Fibroblast of villous mesenchyme (primary cell): ENCODE data around the gene NUP85. TPM values are rescaled to one million over a fixed set of nuclear protein-coding genes. Genes with fewer than 3 reads are reported as not detected.
A peak's percentile ranks its signal among the peaks of the same experiment; 100 is the strongest.

Experiments used
- DNase-seq: peaks from one replicate; pipeline ENCODE4 v3.0.0-alpha.2; 2010; ENCODE audit warnings: low read depth
- H3K4me3 ChIP-seq: 2 replicates; pipeline ENCODE4 v1.5.1; 2011; ENCODE audit warnings: low read depth, mild to moderate bottlenecking, low read length
- total RNA-seq: library from RNA; depleted of rRNA; stranded (reverse); fragments of >200 nt; gene quantifications from 2 replicates; pipeline ENCODE4 v1.2.3, GENCODE V29; 2012
- TF ChIP-seq, protein P1 (sequence below): IDR thresholded peaks from 2 replicates; pipeline ENCODE4 v1.5.1; 2012; ENCODE audit warnings: low read depth, mild to moderate bottlenecking, low read length; ENCODE audit not compliant: insufficient read depth

The NUP85 gene
- total RNA-seq, 1 donor: 31.1 TPM

DNA sequence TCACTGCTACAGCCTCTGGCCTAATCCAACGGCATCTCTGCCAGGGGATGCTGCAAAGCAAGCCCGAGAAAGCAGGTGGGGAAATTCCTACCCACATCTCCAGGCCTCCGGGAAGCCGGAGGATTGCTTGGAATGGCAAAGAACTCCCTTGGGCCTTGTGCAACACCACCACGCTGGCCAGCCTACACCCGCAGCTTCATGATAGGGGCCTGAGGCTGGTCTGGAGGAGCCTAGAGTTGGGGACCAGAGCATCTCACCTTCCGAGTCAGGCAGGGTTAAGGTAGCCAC is 35.6 kb downstream of the NUP85 start:
- TF ChIP-seq, protein P1, sequence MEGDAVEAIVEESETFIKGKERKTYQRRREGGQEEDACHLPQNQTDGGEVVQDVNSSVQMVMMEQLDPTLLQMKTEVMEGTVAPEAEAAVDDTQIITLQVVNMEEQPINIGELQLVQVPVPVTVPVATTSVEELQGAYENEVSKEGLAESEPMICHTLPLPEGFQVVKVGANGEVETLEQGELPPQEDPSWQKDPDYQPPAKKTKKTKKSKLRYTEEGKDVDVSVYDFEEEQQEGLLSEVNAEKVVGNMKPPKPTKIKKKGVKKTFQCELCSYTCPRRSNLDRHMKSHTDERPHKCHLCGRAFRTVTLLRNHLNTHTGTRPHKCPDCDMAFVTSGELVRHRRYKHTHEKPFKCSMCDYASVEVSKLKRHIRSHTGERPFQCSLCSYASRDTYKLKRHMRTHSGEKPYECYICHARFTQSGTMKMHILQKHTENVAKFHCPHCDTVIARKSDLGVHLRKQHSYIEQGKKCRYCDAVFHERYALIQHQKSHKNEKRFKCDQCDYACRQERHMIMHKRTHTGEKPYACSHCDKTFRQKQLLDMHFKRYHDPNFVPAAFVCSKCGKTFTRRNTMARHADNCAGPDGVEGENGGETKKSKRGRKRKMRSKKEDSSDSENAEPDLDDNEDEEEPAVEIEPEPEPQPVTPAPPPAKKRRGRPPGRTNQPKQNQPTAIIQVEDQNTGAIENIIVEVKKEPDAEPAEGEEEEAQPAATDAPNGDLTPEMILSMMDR: no peak
- DNase-seq: peak; percentile 25
- no peak overlapping the region for H3K4me3 ChIP-seq

DNA sequence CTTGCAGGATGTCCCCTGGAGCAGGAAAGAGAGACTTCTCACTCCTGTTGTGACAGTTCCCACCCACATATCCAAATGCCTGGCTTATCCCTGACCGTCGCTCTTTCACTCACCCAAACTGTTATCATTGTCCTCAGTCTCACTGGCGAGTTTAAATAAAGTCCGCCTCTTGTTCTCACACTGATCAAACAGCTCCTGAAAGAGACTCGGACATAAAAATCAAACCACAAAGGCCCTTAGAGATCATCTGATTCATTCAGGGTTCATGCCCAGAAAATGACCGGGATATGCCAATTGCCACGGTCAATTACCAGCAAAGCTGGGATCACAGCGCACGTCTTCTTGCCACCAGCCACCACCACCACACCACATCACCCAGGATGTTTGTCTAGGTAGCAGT is 36.0 kb downstream of the NUP85 start:
- DNase-seq: no peak
- no peak overlapping the region for H3K4me3 ChIP-seq
- TF ChIP-seq, protein P1: no peak

DNA sequence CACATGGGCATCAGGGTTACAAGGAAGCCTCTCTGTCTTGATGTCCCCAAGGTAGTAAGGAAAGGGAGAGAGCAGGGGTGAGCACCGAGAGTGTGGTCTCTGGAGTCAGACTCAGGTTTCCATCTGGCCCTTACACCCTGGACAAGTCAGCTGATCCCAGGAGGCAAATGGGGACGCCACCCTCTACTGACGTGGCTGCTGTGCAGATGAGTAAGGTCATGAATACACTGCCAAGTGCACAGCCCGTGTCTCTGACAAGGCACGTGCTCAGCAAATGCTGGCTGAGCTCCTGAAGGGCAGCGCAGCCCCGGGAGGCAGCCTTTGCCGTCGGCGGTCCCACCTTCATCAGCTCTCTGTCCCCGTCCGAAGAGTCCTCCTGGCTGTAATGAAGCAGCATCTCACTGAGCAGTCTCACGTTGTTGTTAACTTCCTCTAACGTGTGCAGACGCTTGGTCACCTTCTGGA is 36.5 kb downstream of the NUP85 start:
- peak; percentile 39 for DNase-seq
- no peak overlapping the region for H3K4me3 ChIP-seq
- TF ChIP-seq, protein P1: no peak

DNA sequence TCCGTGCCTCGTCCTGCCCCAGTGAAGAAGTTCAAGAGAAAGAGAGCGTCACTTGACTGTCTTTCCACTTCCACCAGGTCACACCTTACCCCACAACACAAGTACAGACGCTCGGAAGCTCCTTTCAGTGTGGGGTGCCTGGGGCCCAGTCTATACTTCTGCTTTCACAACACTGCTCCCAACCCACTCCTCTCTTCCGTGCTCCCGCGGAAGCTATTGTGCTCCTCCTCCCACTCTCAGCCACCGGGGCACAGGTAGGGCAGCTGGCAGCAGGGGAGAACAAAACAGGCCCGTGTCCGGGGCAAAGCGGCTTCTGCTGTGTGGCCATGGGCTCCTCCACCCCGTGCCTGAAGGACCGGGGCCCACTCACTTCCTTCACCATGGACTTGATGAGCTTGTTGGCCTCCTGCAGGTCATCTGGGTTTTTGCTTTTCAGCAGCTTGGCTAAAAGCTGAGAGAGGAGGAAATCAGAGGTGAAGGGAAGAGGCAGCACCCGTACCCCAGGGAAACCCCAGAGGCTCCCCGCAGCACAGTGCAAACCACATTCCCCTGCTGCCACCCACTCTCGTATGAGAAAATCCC is 37.1 kb downstream of the NUP85 start:
- H3K4me3 ChIP-seq: no peak overlapping the region
- DNase-seq: no peak
- TF ChIP-seq, protein P1: no peak

DNA sequence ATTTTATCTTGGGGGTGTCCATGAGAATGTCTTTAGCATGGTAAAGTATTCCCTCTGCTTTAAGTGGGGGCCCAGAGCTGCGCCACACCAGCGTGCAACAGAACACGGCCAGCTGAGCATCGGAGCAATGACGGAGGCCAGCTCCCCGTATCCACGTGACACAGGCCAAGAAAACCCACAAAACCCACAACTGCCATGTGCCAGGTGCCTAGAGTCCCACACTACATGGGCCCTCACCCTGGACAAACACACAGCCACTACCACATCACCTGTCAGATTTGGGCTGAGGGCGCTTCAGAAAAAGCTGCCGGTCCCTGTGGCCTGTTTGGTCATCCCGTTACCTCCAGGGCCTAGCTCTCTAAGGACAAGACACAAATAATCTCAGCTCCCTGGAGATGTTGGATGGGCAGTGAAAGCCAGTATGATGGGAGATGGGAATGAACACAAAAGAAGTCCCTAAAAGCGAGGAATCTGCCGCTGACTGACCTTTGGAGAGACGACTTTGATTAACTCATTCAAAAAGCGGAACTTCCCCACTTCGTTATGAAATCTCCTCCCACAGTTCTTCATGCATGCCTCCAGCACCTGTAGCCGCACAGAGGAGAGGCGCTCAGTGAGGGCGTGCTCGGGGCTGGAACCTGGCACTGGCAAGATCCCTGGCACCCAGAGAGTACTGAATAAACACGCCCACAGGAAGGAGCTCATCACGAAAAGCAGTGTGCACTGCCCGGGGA is 38.8 kb downstream of the NUP85 start:
- H3K4me3 ChIP-seq: no peak overlapping the region
- TF ChIP-seq, protein P1: no peak
- no peak for DNase-seq

DNA sequence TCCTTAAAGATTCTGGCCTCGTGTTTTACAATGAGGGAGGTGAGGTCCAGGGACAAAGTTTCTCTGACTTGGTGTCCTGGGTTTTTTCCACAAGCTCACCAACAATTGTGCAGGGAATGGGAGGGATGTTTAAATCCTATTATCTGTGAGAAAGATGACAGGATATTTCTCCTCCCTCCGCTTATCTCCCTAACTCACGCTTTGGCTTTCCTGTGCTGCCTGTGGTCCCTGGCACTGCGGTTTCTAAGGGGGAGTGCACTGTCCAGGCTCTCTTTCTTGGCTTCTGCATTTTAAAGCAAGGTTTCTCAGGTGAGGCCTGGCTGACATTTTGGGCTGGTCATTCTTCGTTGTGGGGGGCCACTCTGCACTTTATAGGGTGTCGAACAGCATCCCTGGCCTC is 39.5 kb downstream of the NUP85 start:
- TF ChIP-seq, protein P1: no peak
- H3K4me3 ChIP-seq: no peak overlapping the region
- DNase-seq: no peak

DNA sequence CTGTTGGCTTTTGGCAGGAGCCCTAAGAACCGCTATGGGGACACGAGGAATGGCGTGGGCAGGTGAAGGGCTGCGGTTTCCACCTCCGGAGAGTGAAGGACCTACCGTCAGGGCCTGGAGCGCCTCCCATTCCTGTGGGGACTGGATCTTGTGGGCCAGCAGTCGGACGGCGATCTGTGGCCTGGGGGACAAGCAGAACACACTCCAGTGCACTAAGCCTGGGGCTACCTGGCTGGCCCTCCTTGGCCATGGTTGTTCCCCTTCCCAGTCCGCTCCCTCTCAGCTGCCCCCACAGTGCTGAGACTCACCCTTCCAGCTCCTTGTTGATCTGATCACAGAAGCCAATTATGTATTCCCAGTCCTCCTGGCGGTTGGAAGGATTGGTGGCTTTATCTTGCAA is 40.9 kb downstream of the NUP85 start:
- no peak overlapping the region for H3K4me3 ChIP-seq
- no peak for DNase-seq
- TF ChIP-seq, protein P1: no peak
